OCI-LY1 (cell line): ENCODE data around the gene CCRL2.
"Not testable (repeated sequence)": the region's sequence is repeated elsewhere in the genome, so short reads cannot be mapped to it uniquely, and the experiment has no call there.

ENCODE experiments used
- H2AFZ ChIP-seq: fragments of 200-600 bp; sonication (generic), shearing (Covaris generic); 2 replicates; pipeline ENCODE4 v1.6.0; 2014; ENCODE audit warnings: antibody characterized with exemption, mild to moderate bottlenecking, low read length
- H3F3A ChIP-seq: fragments of 200-600 bp; sonication (generic), shearing (Covaris generic); 2 replicates; pipeline ENCODE4 v1.6.0; 2014; ENCODE audit warnings: mild to moderate bottlenecking, antibody characterized with exemption, low read length, moderate library complexity; ENCODE audit not compliant: insufficient read depth
- H3K27ac ChIP-seq: fragments of 200-600 bp; sonication (generic); 2 replicates; pipeline ENCODE4 v1.5.1; 2014; ENCODE audit warnings: low read length, mixed run types, mild to moderate bottlenecking, low read depth; ENCODE audit not compliant: poor library complexity, severe bottlenecking
- H3K27me3 ChIP-seq: fragments of 200-600 bp; sonication (generic); 2 replicates; pipeline ENCODE4 v1.6.0; 2014; ENCODE audit warnings: antibody characterized with exemption, mild to moderate bottlenecking, low read length, moderate library complexity; ENCODE audit not compliant: insufficient read depth
- H3K36me3 ChIP-seq: fragments of 200-600 bp; sonication (generic); 2 replicates; pipeline ENCODE4 v1.6.1; 2014; ENCODE audit warnings: mild to moderate bottlenecking, antibody characterized with exemption, low read length, moderate library complexity, mixed read lengths; ENCODE audit not compliant: insufficient read depth
- H3K4me1 ChIP-seq: fragments of 200-600 bp; sonication (generic); 2 replicates; pipeline ENCODE4 v1.5.1; 2014; ENCODE audit warnings: mild to moderate bottlenecking, low read length, moderate library complexity; ENCODE audit not compliant: insufficient read depth, severe bottlenecking
- H3K4me2 ChIP-seq: fragments of 200-600 bp; sonication (generic), shearing (Covaris generic); 2 replicates; pipeline ENCODE4 v1.6.1; 2014; ENCODE audit warnings: low read length
- H3K4me3 ChIP-seq: fragments of 200-600 bp; sonication (generic); 2 replicates; pipeline ENCODE4 v1.5.1; 2014; ENCODE audit warnings: low read length, low read depth, mild to moderate bottlenecking, mixed read lengths; ENCODE audit not compliant: poor library complexity, severe bottlenecking
- H3K79me2 ChIP-seq: fragments of 200-600 bp; shearing (Covaris generic); 2 replicates; pipeline ENCODE4 v1.6.1; 2016; ENCODE audit warnings: mixed run types, low read length, mixed read lengths; ENCODE audit not compliant: insufficient read depth
- H3K9ac ChIP-seq: fragments of 200-600 bp; sonication (generic), shearing (Covaris generic); 2 replicates; pipeline ENCODE4 v1.6.1; 2014; ENCODE audit warnings: mild to moderate bottlenecking, low read length, mixed read lengths
- H3K9me2 ChIP-seq: fragments of 200-600 bp; sonication (generic), shearing (Covaris generic); 2 replicates; pipeline ENCODE4 v1.6.1; 2014; ENCODE audit warnings: low read depth, mild to moderate bottlenecking, low read length, mixed read lengths
- H3K9me3 ChIP-seq: fragments of 200-600 bp; shearing (Covaris generic); 2 replicates; pipeline ENCODE4 v1.6.1; 2014; ENCODE audit warnings: low read length, mixed read lengths
- H4K20me1 ChIP-seq: fragments of 200-600 bp; sonication (generic), shearing (Covaris generic); 2 replicates; pipeline ENCODE4 v1.6.0; 2016; ENCODE audit warnings: mild to moderate bottlenecking, low read length; ENCODE audit not compliant: insufficient read depth
- CTCF ChIP-seq: fragments of 200-600 bp; sonication (generic), shearing (Covaris generic); IDR thresholded peaks from 2 replicates; pipeline ENCODE4 v1.5.1; 2017; ENCODE audit warnings: mild to moderate bottlenecking, antibody characterized with exemption, low read length, moderate library complexity, mixed read lengths
- EZH2 ChIP-seq: fragments of 200-600 bp; sonication (generic), shearing (Covaris generic); IDR thresholded peaks from 2 replicates; pipeline ENCODE4 v1.8.0; 2017; ENCODE audit warnings: borderline replicate concordance, mixed run types, mild to moderate bottlenecking, antibody characterized with exemption, low read length, moderate library complexity, mixed read lengths

CCRL2 gene

DNA sequence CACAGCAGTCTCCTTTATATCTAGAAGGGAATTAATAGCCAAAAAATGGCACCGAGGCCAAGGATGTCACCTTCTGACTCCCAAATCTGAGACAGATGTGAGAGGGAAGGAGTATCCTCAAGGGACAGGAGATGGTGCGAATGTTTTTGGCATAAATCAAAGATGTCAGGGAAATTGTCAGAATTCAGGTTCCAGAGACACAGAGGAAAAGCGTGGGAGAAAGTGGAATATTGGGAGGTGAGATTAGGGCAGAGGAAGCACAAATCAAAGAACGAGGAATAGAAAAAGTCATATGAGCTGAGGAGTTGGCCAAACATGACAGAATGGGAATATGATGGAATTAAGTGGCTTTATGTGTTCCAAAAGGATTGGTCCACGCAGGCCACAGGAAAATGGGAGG, 6.2 kb upstream of the CCRL2 start:
- Histone ChIP-seq H3K4me3 (no peak overlapping the region), H3K9me3 (no peaks in the 10 kb centered on the region), H2AFZ (no peak overlapping the region), H3F3A (no peaks in the 10 kb centered on the region), H3K27me3 (0 out of 2 replicates have a peak, but pooled peaks cover 4% of the 10 kb centered on the region), H4K20me1 (no peaks in the 10 kb centered on the region), H3K27ac (no peak overlapping the region), H3K9me2 (no peaks in the 10 kb centered on the region), H3K79me2 (no peaks in the 10 kb centered on the region), H3K9ac (no peak overlapping the region), H3K4me1 (no peaks in the 10 kb centered on the region), H3K36me3 (no peaks in the 10 kb centered on the region), H3K4me2 (no peak overlapping the region)
- TF ChIP-seq EZH2, result no peak
- TF ChIP-seq CTCF, result no peak

DNA sequence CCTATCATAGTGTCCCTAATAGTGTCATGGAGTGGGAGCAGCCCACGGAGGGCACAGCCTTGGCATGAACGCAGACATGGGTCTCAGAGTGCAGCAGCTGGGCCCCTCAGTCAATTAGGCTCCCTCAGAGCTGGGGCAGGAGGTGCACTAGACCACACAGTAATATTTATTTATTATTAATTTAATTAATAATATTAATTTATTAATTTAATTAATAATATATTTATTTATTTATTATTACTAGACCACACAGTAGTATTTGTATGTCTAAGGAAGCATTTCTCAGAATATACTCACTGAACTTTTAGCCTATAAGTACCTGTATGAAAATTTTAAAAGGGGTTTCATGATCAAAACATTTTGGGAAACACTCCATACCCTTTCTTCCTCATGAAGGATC, 5.5 kb upstream of the CCRL2 start:
- no peaks in the 10 kb centered on the region for H3K9me3 ChIP-seq

GRCh38 chr3:46402902-46403301, 4.2 kb upstream of the CCRL2 start:
- not testable (repeated sequence) for H3F3A ChIP-seq, H2AFZ ChIP-seq, H3K9me3 ChIP-seq, H3K9ac ChIP-seq, H3K79me2 ChIP-seq, H3K4me2 ChIP-seq, H4K20me1 ChIP-seq, H3K4me3 ChIP-seq, H3K4me1 ChIP-seq, H3K9me2 ChIP-seq, H3K36me3 ChIP-seq, H3K27me3 ChIP-seq, H3K27ac ChIP-seq

More for the DNA sequence above, 5.5 kb upstream of the CCRL2 start:
- H4K20me1 ChIP-seq, result no peaks in the 10 kb centered on the region
- H3K4me1 ChIP-seq, result no peaks in the 10 kb centered on the region
- no peaks in the 10 kb centered on the region for H3K9me2 ChIP-seq
- H3K27me3 ChIP-seq, result 0 out of 2 replicates have a peak, but pooled peaks cover 4% of the 10 kb centered on the region
- H2AFZ ChIP-seq, result no peak overlapping the region
- H3K4me2 ChIP-seq, result no peak overlapping the region
- no peak overlapping the region for H3K4me3 ChIP-seq
- no peak overlapping the region for H3K9ac ChIP-seq
- H3F3A ChIP-seq, result no peaks in the 10 kb centered on the region
- H3K27ac ChIP-seq, result no peak overlapping the region
- H3K36me3 ChIP-seq, result no peaks in the 10 kb centered on the region
- no peaks in the 10 kb centered on the region for H3K79me2 ChIP-seq
- TF ChIP-seq EZH2, result no peak
- TF ChIP-seq CTCF, result no peak

GRCh38 chr3:46405301-46406019, 1.6 kb upstream of the CCRL2 start:
- Histone ChIP-seq H3K4me3 (no peak overlapping the region), H3K4me2 (no peak overlapping the region), H3K27ac (no peak overlapping the region)

More at GRCh38 chr3:46405301-46406019, 1.6 kb upstream of the CCRL2 start:
- Histone ChIP-seq H3K36me3 (no peaks in the 10 kb centered on the region), H3K27me3 (no peaks in the 10 kb centered on the region; the same call in 1 of the 2 replicates), H3F3A (no peaks in the 10 kb centered on the region), H3K9me2 (no peaks in the 10 kb centered on the region), H2AFZ (no peak overlapping the region), H3K9ac (no peak overlapping the region), H3K9me3 (no peaks in the 10 kb centered on the region), H3K79me2 (no peaks in the 10 kb centered on the region), H3K4me1 (no peaks in the 10 kb centered on the region), H4K20me1 (no peaks in the 10 kb centered on the region)
- no peak for TF ChIP-seq CTCF
- TF ChIP-seq EZH2, result no peak
